IPS-NIHi7 (cell line): ENCODE measurements around the gene AFF1.
"Not testable (repeated sequence)": the region's sequence is repeated elsewhere in the genome, so short reads cannot be mapped to it uniquely, and the experiment has no call there.

Source experiments
- DNase-seq: peaks from one replicate; pipeline ENCODE4 v3.0.0; 2012; ENCODE audit warnings: mixed read lengths; ENCODE audit errors: extremely low spot score

The AFF1 gene

GRCh38 chr4:87055311-87055710, 120.5 kb downstream of the AFF1 start:
- no peak for DNase-seq

GRCh38 chr4:87056881-87057280, 122.1 kb downstream of the AFF1 start:
- DNase-seq, result no peak

- no peak for DNase-seq
Observed at GRCh38 chr4:87057835-87058355, 123.1 kb downstream of the AFF1 start.

- DNase-seq, result peak; percentile 54
Observed at GRCh38 chr4:87058356-87059073, 123.7 kb downstream of the AFF1 start.

- DNase-seq, result no peak
Observed at GRCh38 chr4:87060957-87061356, 126.1 kb downstream of the AFF1 start.

- no peak for DNase-seq
Observed at GRCh38 chr4:87065021-87065420, 130.2 kb downstream of the AFF1 start.

GRCh38 chr4:87066403-87067123, 131.8 kb downstream of the AFF1 start:
- DNase-seq, result peak; percentile 53

GRCh38 chr4:87067124-87067885, 132.5 kb downstream of the AFF1 start:
- DNase-seq, result no peak

- no peak for DNase-seq
Observed at GRCh38 chr4:87068583-87069021, 133.8 kb downstream of the AFF1 start.

GRCh38 chr4:87069037-87069742, 134.4 kb downstream of the AFF1 start:
- no peak for DNase-seq

- no peak for DNase-seq
Observed at GRCh38 chr4:87071401-87071800, 136.6 kb downstream of the AFF1 start.

- not testable (repeated sequence) for DNase-seq
Observed at GRCh38 chr4:87072545-87072944, 137.7 kb downstream of the AFF1 start.

GRCh38 chr4:87073199-87074120, 138.6 kb downstream of the AFF1 start:
- no peak for DNase-seq

- DNase-seq, result no peak
Observed at GRCh38 chr4:87074121-87074488, 139.3 kb downstream of the AFF1 start.

GRCh38 chr4:87075876-87076275, 141.1 kb downstream of the AFF1 start:
- DNase-seq, result no peak

- DNase-seq, result no peak
Observed at GRCh38 chr4:87076690-87077358, 142.0 kb downstream of the AFF1 start.

- DNase-seq, result no peak
Observed at GRCh38 chr4:87077914-87078585, 143.2 kb downstream of the AFF1 start.

- DNase-seq, result no peak
Observed at GRCh38 chr4:87078987-87079486, 144.2 kb downstream of the AFF1 start.

GRCh38 chr4:87079967-87080366, 145.2 kb downstream of the AFF1 start:
- no peak for DNase-seq
